Neural cell (in vitro differentiated cells): ENCODE results near the gene TREML1. TPM values are rescaled to one million over a fixed set of nuclear protein-coding genes. Genes with fewer than 3 reads are reported as not detected.

Experiments
- H2AFZ ChIP-seq: fragments of 200-600, 300-800 bp; sonication (generic), shearing (Covaris generic); 2 replicates; pipeline ENCODE4 v1.6.0; 2014; ENCODE audit warnings: low read depth, mild to moderate bottlenecking, antibody characterized with exemption, low read length, moderate library complexity
- H3F3A ChIP-seq: fragments of 200-600 bp; shearing (Covaris generic); 2 replicates; pipeline ENCODE4 v1.6.1; 2016; ENCODE audit warnings: mild to moderate bottlenecking, moderate library complexity, mixed read lengths, antibody characterized with exemption, low read length; ENCODE audit not compliant: insufficient read depth, poor library complexity, severe bottlenecking
- H3K27ac ChIP-seq: fragments of 200-600, 300-800 bp; sonication (generic), shearing (Covaris generic); 2 replicates; pipeline ENCODE4 v1.5.1; 2014; ENCODE audit warnings: mild to moderate bottlenecking, low read length, moderate library complexity
- H3K27me3 ChIP-seq: fragments of 300-800, 200-600 bp; sonication (generic), shearing (Covaris generic); 2 replicates; pipeline ENCODE4 v1.6.0; 2014; ENCODE audit warnings: mild to moderate bottlenecking, low read depth, low read length, moderate library complexity; ENCODE audit not compliant: insufficient read depth
- H3K36me3 ChIP-seq: fragments of 300-800, 200-600 bp; sonication (generic), shearing (Covaris generic); 2 replicates; pipeline ENCODE4 v1.5.1; 2014; ENCODE audit warnings: mild to moderate bottlenecking, antibody characterized with exemption, low read length, moderate library complexity; ENCODE audit not compliant: insufficient read depth
- H3K4me2 ChIP-seq: fragments of 300-800, 200-600 bp; sonication (generic), shearing (Covaris generic); 2 replicates; pipeline ENCODE4 v1.6.0; 2014; ENCODE audit warnings: mild to moderate bottlenecking, low read length
- H3K4me3 ChIP-seq: fragments of 300-800, 200-600 bp; sonication (generic), shearing (Covaris generic); 2 replicates; pipeline ENCODE4 v1.5.1; 2014; ENCODE audit warnings: mild to moderate bottlenecking, low read length, moderate library complexity
- H3K79me2 ChIP-seq: fragments of 200-600 bp; shearing (Covaris generic); replicated peaks from 2 replicates; pipeline ENCODE4 v1.6.0; 2014; ENCODE audit warnings: mild to moderate bottlenecking, low read length, moderate library complexity; ENCODE audit not compliant: insufficient read depth
- H3K9ac ChIP-seq: fragments of 300-800, 200-600 bp; sonication (generic), shearing (Covaris generic); 2 replicates; pipeline ENCODE4 v1.6.1; 2016; ENCODE audit warnings: mild to moderate bottlenecking, low read length, mixed read lengths
- H3K9me2 ChIP-seq: fragments of 200-600 bp; shearing (Covaris generic); 2 replicates; pipeline ENCODE4 v1.6.1; 2016; ENCODE audit warnings: mild to moderate bottlenecking, low read length, mixed read lengths; ENCODE audit not compliant: insufficient read depth
- H3K9me3 ChIP-seq: fragments of 200-600, 300-800 bp; sonication (generic), shearing (Covaris generic); 2 replicates; pipeline ENCODE4 v1.6.1; 2016; ENCODE audit warnings: mild to moderate bottlenecking, mixed run types, low read length, moderate library complexity, mixed read lengths
- H4K20me1 ChIP-seq: fragments of 200-600 bp; shearing (Covaris generic); 2 replicates; pipeline ENCODE4 v1.6.1; 2016; ENCODE audit warnings: mild to moderate bottlenecking, mixed run types; ENCODE audit not compliant: insufficient read depth
- EP300 ChIP-seq: fragments of 450-650 bp; conservative IDR thresholded peaks from 2 replicates; pipeline ENCODE4 v1.6.1; 2014; ENCODE audit warnings: antibody characterized with exemption, mild to moderate bottlenecking, moderate library complexity; ENCODE audit not compliant: poor library complexity, severe bottlenecking
- EZH2 ChIP-seq: fragments of 200-600, 300-800 bp; shearing (Covaris generic), sonication (generic); IDR thresholded peaks from 2 replicates; pipeline ENCODE4 v1.6.1; 2014; ENCODE audit warnings: antibody characterized with exemption, low read length, borderline replicate concordance, mild to moderate bottlenecking; ENCODE audit not compliant: insufficient read depth, poor library complexity, severe bottlenecking
- MXI1 ChIP-seq: fragments of 450-650 bp; conservative IDR thresholded peaks from 2 replicates; pipeline ENCODE4 v1.6.1; 2014; ENCODE audit warnings: antibody characterized with exemption, mild to moderate bottlenecking; ENCODE audit not compliant: poor library complexity, severe bottlenecking
- POLR2AphosphoS5 ChIP-seq: IDR thresholded peaks from 2 replicates; pipeline ENCODE4 v1.6.1; 2012
- RAD21 ChIP-seq: fragments of 450-650 bp; conservative IDR thresholded peaks from 2 replicates; pipeline ENCODE4 v1.6.1; 2014; ENCODE audit warnings: antibody characterized with exemption, mild to moderate bottlenecking, moderate library complexity
- SMC3 ChIP-seq: fragments of 450-650 bp; conservative IDR thresholded peaks from 2 replicates; pipeline ENCODE4 v1.6.1; 2014; ENCODE audit warnings: antibody characterized with exemption, mild to moderate bottlenecking, moderate library complexity; ENCODE audit not compliant: poor library complexity
- TAF1 ChIP-seq: IDR thresholded peaks from 2 replicates; pipeline ENCODE4 v1.6.1; 2012; ENCODE audit warnings: low read depth
- polyA plus RNA-seq: library from polyadenylated mRNA; depleted of rRNA; stranded (reverse); fragments of >200 nt; gene quantifications from 2 replicates; pipeline ENCODE4 v1.2.3, GENCODE V29; 2014
- TF ChIP-seq, protein P1 (sequence below): IDR thresholded peaks from 2 replicates; pipeline ENCODE4 v1.6.1; 2012; ENCODE audit warnings: borderline replicate concordance
- TF ChIP-seq, protein P2 (sequence below): fragments of 450-650 bp; IDR thresholded peaks from 2 replicates; pipeline ENCODE4 v1.5.1; 2014; ENCODE audit warnings: antibody characterized with exemption, mild to moderate bottlenecking, moderate library complexity; ENCODE audit not compliant: poor library complexity, severe bottlenecking

The TREML1 gene
- polyA plus RNA-seq, 1 donor from 2014 or later, result not detected

DNA sequence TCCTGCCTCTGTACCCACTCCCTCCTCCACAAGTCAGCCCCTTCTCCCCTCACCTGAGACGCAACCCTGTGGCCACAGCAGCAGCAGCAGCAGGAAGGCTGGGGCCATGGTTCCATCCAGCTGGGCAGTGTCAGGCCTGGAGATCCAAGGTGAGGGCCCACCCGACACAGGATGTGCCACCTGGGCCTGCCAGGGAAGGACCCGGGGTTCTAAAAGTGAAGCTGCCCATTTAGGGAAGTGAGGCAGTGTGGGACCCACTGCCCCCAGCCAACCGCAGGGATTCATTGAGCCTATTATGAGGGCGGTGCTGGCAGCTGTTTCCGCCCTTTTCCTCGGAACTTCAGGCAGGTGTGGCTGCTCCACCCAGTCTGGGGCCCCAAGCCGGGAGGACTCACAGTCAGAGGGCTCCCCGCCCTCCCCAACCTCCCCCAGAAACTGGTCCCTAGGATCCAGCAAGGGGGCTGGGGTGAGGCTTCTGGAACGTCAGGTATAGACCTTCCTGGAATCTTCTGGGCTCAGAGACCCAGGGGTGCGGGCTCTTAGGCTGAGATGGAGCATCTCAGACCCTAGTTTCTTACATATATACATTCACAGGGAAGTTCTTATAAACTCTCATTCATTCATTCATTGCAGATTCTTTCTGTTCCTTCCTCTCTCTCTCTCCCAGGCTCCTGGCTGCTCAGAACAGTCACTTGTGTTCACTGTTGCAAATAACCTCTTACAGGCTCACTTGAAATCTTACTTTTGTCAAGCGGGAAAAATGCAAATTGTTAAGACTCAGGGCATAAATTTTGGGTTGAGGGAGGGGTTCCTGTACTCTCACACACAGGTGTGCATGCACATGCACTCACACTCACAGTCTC lies 47.0 kb upstream of the TREML1 start, which contains the start of gene TREML2:
Gene TREML2, minus strand, starts transcription at position 249 of the 863 bp plus-strand sequence. Its CDS starts 141 bp downstream, at position 108.
- Histone ChIP-seq H3K9me3 (no peaks in the 10 kb centered on the region), H3K27me3 (no peaks in the 10 kb centered on the region), H3K79me2 (no peaks in the 10 kb centered on the region), H3K4me2 (no peak within 1 kb of the TSS), H3K36me3 (no peaks in the 10 kb centered on the region), H3F3A (no peaks in the 10 kb centered on the region), H4K20me1 (no peaks in the 10 kb centered on the region), H3K9ac (no peak within 1 kb of the TSS), H3K9me2 (no peaks in the 10 kb centered on the region), H3K27ac (peak within 1 kb of the TSS; percentile 21), H2AFZ (no peak within 1 kb of the TSS), H3K4me3 (peak within 1 kb of the TSS; percentile 5)
- TF ChIP-seq, protein P1, sequence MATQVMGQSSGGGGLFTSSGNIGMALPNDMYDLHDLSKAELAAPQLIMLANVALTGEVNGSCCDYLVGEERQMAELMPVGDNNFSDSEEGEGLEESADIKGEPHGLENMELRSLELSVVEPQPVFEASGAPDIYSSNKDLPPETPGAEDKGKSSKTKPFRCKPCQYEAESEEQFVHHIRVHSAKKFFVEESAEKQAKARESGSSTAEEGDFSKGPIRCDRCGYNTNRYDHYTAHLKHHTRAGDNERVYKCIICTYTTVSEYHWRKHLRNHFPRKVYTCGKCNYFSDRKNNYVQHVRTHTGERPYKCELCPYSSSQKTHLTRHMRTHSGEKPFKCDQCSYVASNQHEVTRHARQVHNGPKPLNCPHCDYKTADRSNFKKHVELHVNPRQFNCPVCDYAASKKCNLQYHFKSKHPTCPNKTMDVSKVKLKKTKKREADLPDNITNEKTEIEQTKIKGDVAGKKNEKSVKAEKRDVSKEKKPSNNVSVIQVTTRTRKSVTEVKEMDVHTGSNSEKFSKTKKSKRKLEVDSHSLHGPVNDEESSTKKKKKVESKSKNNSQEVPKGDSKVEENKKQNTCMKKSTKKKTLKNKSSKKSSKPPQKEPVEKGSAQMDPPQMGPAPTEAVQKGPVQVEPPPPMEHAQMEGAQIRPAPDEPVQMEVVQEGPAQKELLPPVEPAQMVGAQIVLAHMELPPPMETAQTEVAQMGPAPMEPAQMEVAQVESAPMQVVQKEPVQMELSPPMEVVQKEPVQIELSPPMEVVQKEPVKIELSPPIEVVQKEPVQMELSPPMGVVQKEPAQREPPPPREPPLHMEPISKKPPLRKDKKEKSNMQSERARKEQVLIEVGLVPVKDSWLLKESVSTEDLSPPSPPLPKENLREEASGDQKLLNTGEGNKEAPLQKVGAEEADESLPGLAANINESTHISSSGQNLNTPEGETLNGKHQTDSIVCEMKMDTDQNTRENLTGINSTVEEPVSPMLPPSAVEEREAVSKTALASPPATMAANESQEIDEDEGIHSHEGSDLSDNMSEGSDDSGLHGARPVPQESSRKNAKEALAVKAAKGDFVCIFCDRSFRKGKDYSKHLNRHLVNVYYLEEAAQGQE, result no peak

DNA sequence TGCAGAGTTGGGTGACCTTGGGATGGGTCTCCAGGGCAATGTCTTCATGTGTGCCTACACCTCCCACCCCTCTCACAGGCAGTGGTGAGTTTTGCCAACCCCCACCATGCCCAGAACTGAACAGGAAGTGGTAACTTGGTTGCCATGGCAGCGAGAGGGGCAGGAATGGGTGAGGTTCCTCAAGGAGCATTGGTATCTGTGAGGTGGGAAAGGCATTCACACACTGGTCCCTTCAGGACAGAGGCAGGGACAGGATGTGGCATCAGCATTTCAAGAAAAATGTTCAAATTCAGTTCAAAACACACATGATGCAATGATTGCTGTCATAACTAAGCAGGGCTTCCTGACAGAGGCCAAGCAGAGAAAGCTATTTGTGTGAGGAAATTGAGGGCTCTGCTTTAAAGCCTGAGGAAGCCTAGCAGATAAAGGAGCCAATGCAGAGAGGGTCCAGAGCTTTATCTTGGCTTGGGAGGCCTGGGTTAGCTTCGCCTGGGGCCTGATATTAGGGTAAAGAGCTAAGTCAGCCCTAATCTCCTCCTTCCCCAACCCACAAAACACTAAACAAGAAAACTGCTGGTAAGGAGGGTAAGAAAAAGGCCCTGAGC lies 46.3 kb upstream of the TREML1 start:
- no peaks in the 10 kb centered on the region for H3K36me3 ChIP-seq
- no peak overlapping the region for H3K4me2 ChIP-seq
- no peak overlapping the region for H2AFZ ChIP-seq
- no peaks in the 10 kb centered on the region for H3K9me3 ChIP-seq
- no peaks in the 10 kb centered on the region for H3K27me3 ChIP-seq
- no peaks in the 10 kb centered on the region for H3K79me2 ChIP-seq
- H3K4me3 ChIP-seq, result peak overlapping the region; percentile 5
- H3K9me2 ChIP-seq, result no peaks in the 10 kb centered on the region
- H3K27ac ChIP-seq, result peak overlapping the region; percentile 21
- TF ChIP-seq TAF1, result no peak
- TF ChIP-seq EZH2, result no peak
- TF ChIP-seq EP300, result no peak
- TF ChIP-seq RAD21, result no peak
- no peak for TF ChIP-seq POLR2AphosphoS5
- no peak for TF ChIP-seq SMC3
- TF ChIP-seq, protein P2, sequence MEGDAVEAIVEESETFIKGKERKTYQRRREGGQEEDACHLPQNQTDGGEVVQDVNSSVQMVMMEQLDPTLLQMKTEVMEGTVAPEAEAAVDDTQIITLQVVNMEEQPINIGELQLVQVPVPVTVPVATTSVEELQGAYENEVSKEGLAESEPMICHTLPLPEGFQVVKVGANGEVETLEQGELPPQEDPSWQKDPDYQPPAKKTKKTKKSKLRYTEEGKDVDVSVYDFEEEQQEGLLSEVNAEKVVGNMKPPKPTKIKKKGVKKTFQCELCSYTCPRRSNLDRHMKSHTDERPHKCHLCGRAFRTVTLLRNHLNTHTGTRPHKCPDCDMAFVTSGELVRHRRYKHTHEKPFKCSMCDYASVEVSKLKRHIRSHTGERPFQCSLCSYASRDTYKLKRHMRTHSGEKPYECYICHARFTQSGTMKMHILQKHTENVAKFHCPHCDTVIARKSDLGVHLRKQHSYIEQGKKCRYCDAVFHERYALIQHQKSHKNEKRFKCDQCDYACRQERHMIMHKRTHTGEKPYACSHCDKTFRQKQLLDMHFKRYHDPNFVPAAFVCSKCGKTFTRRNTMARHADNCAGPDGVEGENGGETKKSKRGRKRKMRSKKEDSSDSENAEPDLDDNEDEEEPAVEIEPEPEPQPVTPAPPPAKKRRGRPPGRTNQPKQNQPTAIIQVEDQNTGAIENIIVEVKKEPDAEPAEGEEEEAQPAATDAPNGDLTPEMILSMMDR, result no peak
- TF ChIP-seq, protein P1, result no peak
- TF ChIP-seq MXI1, result no peak
- no peak overlapping the region for H3K9ac ChIP-seq
- H4K20me1 ChIP-seq, result no peaks in the 10 kb centered on the region
- no peaks in the 10 kb centered on the region for H3F3A ChIP-seq
